HEK293T (cell line): Measurements from ENCODE around the gene PSPC1.

Source experiments
- FOXA1 ChIP-seq: fragments of 450-650 bp; IDR thresholded peaks from 2 replicates; pipeline ENCODE4 v1.6.1; 2016; ENCODE audit warnings: mild to moderate bottlenecking
- FOXM1 ChIP-seq: fragments of 450-650 bp; IDR thresholded peaks from 2 replicates; pipeline ENCODE4 v1.6.1; 2017; ENCODE audit warnings: mild to moderate bottlenecking, borderline replicate concordance

- TF ChIP-seq FOXM1 = no peak
- TF ChIP-seq FOXA1 = no peak
Observed at GRCh38 chr13:19805765-19806164, 23.0 kb upstream of the PSPC1 start.
